ENCODE data around the gene NOTCH2. TPM values are rescaled to one million over a fixed set of nuclear protein-coding genes. Genes with fewer than 3 reads are reported as not detected.

Gene NOTCH2
- total and polyA plus RNA-seq, 10 of the 15 experiments (the other 5 are each of a cell fraction or from before 2014, with no cell fraction given) = 0.02 to 2.0 (median 0.62) TPM; not detected in 1

DNA sequence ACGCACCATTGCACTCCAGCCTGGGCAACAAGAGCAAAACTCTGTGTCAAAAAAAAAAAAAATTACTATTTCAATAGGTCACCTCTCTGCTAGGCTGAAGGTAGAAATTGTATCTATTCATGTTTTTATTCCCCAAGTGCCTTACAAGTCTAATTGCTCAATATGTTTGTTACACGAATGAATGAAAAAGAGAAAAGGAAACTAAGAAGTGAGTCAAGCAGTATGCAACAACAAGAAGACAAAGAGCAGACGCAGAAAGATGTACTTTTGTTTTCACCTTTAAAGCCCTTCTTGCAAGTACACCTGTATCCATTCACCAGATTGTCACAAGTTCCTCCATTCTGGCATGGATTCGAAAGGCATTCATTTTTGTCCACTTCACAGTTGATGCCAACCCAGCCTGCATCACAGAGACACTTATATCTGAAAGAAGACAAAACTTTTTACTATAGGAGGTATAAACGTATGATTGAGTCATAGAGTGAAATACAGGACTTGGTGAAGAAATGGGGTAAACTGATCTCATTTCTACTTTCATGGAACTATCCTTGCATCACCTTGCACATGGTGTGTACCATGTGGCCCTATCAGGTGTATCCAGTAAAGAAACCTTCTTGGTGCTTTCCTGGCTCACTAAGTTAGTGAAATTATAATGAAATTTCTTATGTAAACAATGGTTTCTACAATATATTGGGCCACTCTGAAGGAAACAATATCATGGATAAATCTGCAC, 116.0 kb downstream of the NOTCH2 start:
- in situ Hi-C loops (cut with MboI) (no loop called here), intact Hi-C loops (cut with micrococcal nuclease; ENCODE audit: unreplicated experiment) (no loop called here)
- BruUV-seq (replicated peaks) = no TSS peak
- Histone ChIP-seq H3K4me1 (ENCODE audit: control insufficient read depth, insufficient read depth, low read length) (no peaks in the 10 kb centered on the region; the same call in 1 of the 2 replicates), H3K9ac (ENCODE audit: control insufficient read depth, insufficient read depth, low read length) (no peak overlapping the region), H3K27me3 (replicated peaks in 1 of 2; ENCODE audit: control insufficient read depth in 2 of 2, insufficient read depth in 2 of 2, low read length in 1 of 2) (no peaks in the 10 kb centered on the region), H2AFZ (ENCODE audit: control insufficient read depth, low read depth, low read length) (no peak overlapping the region), H3K4me2 (ENCODE audit: control insufficient read depth, insufficient read depth) (no peak overlapping the region), H3K9me3 (replicated peaks; ENCODE audit: control insufficient read depth, insufficient read depth, low read length) (no peaks in the 10 kb centered on the region), H3K27ac (ENCODE audit: control insufficient read depth, insufficient read depth) (no peak overlapping the region), H4K20me1 (ENCODE audit: control insufficient read depth, insufficient read depth) (no peaks in the 10 kb centered on the region), H3K79me2 (ENCODE audit: control insufficient read depth, insufficient read depth, low read length) (no peaks in the 10 kb centered on the region), H3K4me3 (no peak overlapping the region), H3K36me3 (ENCODE audit: control insufficient read depth in 2 of 2, insufficient read depth in 2 of 2, low read length in 1 of 2) (no peaks in the 10 kb centered on the region)
- no peak for ATAC-seq
- no peak for TF ChIP-seq SMAD5 (IDR thresholded peaks at IDR 0.05; ENCODE audit: low read depth)
- no peak for TF ChIP-seq BACH1 (IDR thresholded peaks at IDR 0.05; ENCODE audit: borderline replicate concordance)
- TF ChIP-seq NKRF (conservative IDR thresholded peaks at IDR 0.05) = no peak
- TF ChIP-seq DPF2 (IDR thresholded peaks at IDR 0.05) = no peak
- TF ChIP-seq, protein P1, sequence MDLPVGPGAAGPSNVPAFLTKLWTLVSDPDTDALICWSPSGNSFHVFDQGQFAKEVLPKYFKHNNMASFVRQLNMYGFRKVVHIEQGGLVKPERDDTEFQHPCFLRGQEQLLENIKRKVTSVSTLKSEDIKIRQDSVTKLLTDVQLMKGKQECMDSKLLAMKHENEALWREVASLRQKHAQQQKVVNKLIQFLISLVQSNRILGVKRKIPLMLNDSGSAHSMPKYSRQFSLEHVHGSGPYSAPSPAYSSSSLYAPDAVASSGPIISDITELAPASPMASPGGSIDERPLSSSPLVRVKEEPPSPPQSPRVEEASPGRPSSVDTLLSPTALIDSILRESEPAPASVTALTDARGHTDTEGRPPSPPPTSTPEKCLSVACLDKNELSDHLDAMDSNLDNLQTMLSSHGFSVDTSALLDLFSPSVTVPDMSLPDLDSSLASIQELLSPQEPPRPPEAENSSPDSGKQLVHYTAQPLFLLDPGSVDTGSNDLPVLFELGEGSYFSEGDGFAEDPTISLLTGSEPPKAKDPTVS (IDR thresholded peaks at IDR 0.05; ENCODE audit: low read depth, low read length) = no peak
- TF ChIP-seq CEBPZ (IDR thresholded peaks at IDR 0.05; ENCODE audit: low read depth, low read length) = no peak
- TF ChIP-seq, protein P2, sequence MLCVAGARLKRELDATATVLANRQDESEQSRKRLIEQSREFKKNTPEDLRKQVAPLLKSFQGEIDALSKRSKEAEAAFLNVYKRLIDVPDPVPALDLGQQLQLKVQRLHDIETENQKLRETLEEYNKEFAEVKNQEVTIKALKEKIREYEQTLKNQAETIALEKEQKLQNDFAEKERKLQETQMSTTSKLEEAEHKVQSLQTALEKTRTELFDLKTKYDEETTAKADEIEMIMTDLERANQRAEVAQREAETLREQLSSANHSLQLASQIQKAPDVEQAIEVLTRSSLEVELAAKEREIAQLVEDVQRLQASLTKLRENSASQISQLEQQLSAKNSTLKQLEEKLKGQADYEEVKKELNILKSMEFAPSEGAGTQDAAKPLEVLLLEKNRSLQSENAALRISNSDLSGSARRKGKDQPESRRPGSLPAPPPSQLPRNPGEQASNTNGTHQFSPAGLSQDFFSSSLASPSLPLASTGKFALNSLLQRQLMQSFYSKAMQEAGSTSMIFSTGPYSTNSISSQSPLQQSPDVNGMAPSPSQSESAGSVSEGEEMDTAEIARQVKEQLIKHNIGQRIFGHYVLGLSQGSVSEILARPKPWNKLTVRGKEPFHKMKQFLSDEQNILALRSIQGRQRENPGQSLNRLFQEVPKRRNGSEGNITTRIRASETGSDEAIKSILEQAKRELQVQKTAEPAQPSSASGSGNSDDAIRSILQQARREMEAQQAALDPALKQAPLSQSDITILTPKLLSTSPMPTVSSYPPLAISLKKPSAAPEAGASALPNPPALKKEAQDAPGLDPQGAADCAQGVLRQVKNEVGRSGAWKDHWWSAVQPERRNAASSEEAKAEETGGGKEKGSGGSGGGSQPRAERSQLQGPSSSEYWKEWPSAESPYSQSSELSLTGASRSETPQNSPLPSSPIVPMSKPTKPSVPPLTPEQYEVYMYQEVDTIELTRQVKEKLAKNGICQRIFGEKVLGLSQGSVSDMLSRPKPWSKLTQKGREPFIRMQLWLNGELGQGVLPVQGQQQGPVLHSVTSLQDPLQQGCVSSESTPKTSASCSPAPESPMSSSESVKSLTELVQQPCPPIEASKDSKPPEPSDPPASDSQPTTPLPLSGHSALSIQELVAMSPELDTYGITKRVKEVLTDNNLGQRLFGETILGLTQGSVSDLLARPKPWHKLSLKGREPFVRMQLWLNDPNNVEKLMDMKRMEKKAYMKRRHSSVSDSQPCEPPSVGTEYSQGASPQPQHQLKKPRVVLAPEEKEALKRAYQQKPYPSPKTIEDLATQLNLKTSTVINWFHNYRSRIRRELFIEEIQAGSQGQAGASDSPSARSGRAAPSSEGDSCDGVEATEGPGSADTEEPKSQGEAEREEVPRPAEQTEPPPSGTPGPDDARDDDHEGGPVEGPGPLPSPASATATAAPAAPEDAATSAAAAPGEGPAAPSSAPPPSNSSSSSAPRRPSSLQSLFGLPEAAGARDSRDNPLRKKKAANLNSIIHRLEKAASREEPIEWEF (IDR thresholded peaks at IDR 0.05; ENCODE audit: insufficient replicate concordance, low read depth, low read length) = no peak
- WGBS (ENCODE audit: insufficient coverage, insufficient replicate concordance, low lambda C conversion rate, missing lambda C conversion rate) = 28% methylated on average over 5 of the region's 5 CpGs
- ChIA-PET RAD21 (ENCODE audit: unreplicated experiment) (no interaction called here), CTCF (no interaction called here), SMC1A (ENCODE audit: uncharacterized antibody, unreplicated experiment) (interaction anchor here (1.2 kb wide), 1 partner anchor 11 kb away, joined by 5 read pairs; no protein-coding TSS in a partner anchor), POLR2A (no interaction called here)
- no peak for DNase-seq (ENCODE audit: low read depth, low spot score)
- no peak for FAIRE-seq

Data from GM12878 (cell line).